ENCODE results near the gene LRFN4. TPM values are rescaled to one million over a fixed set of nuclear protein-coding genes. Genes with fewer than 3 reads are reported as not detected.
"Not testable (repeated sequence)": the region's sequence is repeated elsewhere in the genome, so short reads cannot be mapped to it uniquely, and the experiment has no call there.

Gene LRFN4
- polyA plus RNA-seq (2012; ENCODE audit: low read depth, missing spikeins) = 4.7 TPM

DNA sequence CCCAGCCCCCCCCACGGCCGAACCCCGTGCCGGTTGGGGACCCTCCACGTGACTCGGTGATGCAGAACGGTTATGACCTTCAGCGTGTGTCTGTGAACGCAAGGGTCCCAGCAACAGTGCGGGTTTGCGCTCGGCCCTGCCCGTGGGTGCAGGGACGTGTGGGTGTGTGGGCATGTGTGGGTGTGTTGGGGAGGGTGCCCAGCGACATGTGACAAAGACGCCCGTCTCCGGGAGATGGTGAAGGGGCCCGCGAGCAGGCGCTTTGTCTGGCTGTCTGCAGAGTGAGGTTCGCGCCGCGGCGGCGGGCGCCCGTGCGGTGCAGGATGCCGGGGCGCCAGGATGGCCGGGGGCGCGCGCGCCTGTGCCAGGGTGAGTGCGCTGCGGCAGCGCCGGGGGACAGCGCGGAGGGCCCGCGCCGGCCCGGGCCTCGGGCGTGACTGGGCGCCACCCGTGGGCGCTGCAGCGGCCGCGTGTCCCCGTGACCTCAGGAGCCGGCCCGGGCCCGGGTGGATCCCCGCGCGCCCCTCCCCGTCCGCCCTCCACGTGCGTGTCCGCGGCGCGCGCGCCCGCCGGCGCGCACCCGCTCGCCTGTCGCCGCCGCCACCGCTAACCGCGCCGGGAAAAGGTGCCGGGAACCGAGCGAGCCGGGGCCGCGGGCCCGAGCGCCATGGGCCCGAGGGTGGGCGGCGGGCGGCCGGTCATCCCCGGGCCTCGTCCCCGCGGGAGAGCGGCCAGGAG lies at the start of gene LRFN4:
LRFN4 (plus strand) TSS at position 569 of the 738 bp plus-strand sequence. CDS start 681 bp downstream, outside the sequence.
- TF ChIP-seq POLR2AphosphoS5 (IDR thresholded peaks at IDR 0.05; ENCODE audit: low read depth, low read length) (no peak), POLR2A (IDR thresholded peaks at IDR 0.05; ENCODE audit: low read depth, low read length) (no peak), SPI1 (IDR thresholded peaks at IDR 0.05; ENCODE audit: low read depth, low read length) (no peak), TAF1 (IDR thresholded peaks at IDR 0.05; ENCODE audit: low read depth, low read length) (no peak), POU2F2 (IDR thresholded peaks at IDR 0.05; ENCODE audit: low read depth, low read length) (no peak), PAX5 (IDR thresholded peaks at IDR 0.05; ENCODE audit: insufficient read depth, low read length, severe bottlenecking) (no peak)
- DNase-seq (ENCODE audit: insufficient read length, low spot score) (peak; percentile 80), FAIRE-seq (no peak)

GRCh38 chr11:66809592-66809991 lies 47.3 kb upstream of the LRFN4 start:
- FAIRE-seq (no peak), DNase-seq (ENCODE audit: insufficient read length, low spot score) (no peak)
- TF ChIP-seq POU2F2 (IDR thresholded peaks at IDR 0.05; ENCODE audit: low read depth, low read length) (no peak), SPI1 (IDR thresholded peaks at IDR 0.05; ENCODE audit: low read depth, low read length) (no peak), PAX5 (IDR thresholded peaks at IDR 0.05; ENCODE audit: insufficient read depth, low read length, severe bottlenecking) (no peak), TAF1 (IDR thresholded peaks at IDR 0.05; ENCODE audit: low read depth, low read length) (no peak), POLR2AphosphoS5 (IDR thresholded peaks at IDR 0.05; ENCODE audit: low read depth, low read length) (no peak)

- no peak for TF ChIP-seq PAX5 (IDR thresholded peaks at IDR 0.05; ENCODE audit: insufficient read depth, low read length, severe bottlenecking)
- TF ChIP-seq SPI1 (IDR thresholded peaks at IDR 0.05; ENCODE audit: low read depth, low read length) = no peak
- TF ChIP-seq POLR2AphosphoS5 (IDR thresholded peaks at IDR 0.05; ENCODE audit: low read depth, low read length) = no peak
- TF ChIP-seq POU2F2 (IDR thresholded peaks at IDR 0.05; ENCODE audit: low read depth, low read length) = no peak
- TF ChIP-seq TAF1 (IDR thresholded peaks at IDR 0.05; ENCODE audit: low read depth, low read length) = no peak
- TF ChIP-seq POLR2A (IDR thresholded peaks at IDR 0.05; ENCODE audit: low read depth, low read length) = no peak
- FAIRE-seq (no peak), DNase-seq (ENCODE audit: insufficient read length, low spot score) (no peak)
Measured at GRCh38 chr11:66810576-66811185, 46.2 kb upstream of the LRFN4 start.

- no peak for DNase-seq (ENCODE audit: insufficient read length, low spot score)
- no peak for TF ChIP-seq SPI1 (IDR thresholded peaks at IDR 0.05; ENCODE audit: low read depth, low read length)
- no peak for TF ChIP-seq POLR2AphosphoS5 (IDR thresholded peaks at IDR 0.05; ENCODE audit: low read depth, low read length)
- no peak for TF ChIP-seq POLR2A (IDR thresholded peaks at IDR 0.05; ENCODE audit: low read depth, low read length)
- no peak for TF ChIP-seq PAX5 (IDR thresholded peaks at IDR 0.05; ENCODE audit: insufficient read depth, low read length, severe bottlenecking)
- TF ChIP-seq POU2F2 (IDR thresholded peaks at IDR 0.05; ENCODE audit: low read depth, low read length) = no peak
- TF ChIP-seq TAF1 (IDR thresholded peaks at IDR 0.05; ENCODE audit: low read depth, low read length) = no peak
- FAIRE-seq = no peak
Measured at GRCh38 chr11:66814678-66815077, 42.2 kb upstream of the LRFN4 start.

DNA sequence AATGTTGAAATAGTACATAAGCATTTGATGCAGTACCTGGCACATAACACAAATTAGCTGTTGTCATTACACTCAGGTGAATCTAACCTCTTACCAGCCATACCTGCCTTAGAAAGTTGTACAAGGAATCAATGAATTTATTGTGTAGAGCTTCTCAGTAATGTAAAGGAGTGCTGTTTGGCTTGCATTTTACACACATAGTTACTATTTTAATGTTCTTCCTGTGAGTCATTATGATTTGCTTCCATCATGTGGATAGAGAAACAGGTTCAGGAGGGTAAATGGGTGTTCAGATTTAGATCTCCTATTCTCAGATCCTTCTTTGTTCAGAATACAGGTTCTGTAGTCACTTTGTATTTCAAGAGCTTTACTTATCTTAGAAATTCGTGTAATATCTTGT lies 41.2 kb upstream of the LRFN4 start:
- FAIRE-seq (no peak), DNase-seq (ENCODE audit: insufficient read length, low spot score) (no peak)
- TF ChIP-seq POLR2AphosphoS5 (IDR thresholded peaks at IDR 0.05; ENCODE audit: low read depth, low read length) = no peak
- no peak for TF ChIP-seq PAX5 (IDR thresholded peaks at IDR 0.05; ENCODE audit: insufficient read depth, low read length, severe bottlenecking)
- no peak for TF ChIP-seq POLR2A (IDR thresholded peaks at IDR 0.05; ENCODE audit: low read depth, low read length)
- TF ChIP-seq SPI1 (IDR thresholded peaks at IDR 0.05; ENCODE audit: low read depth, low read length) = no peak
- TF ChIP-seq TAF1 (IDR thresholded peaks at IDR 0.05; ENCODE audit: low read depth, low read length) = no peak
- no peak for TF ChIP-seq POU2F2 (IDR thresholded peaks at IDR 0.05; ENCODE audit: low read depth, low read length)

GRCh38 chr11:66818231-66818955 lies 38.5 kb upstream of the LRFN4 start:
- no peak for FAIRE-seq

DNA sequence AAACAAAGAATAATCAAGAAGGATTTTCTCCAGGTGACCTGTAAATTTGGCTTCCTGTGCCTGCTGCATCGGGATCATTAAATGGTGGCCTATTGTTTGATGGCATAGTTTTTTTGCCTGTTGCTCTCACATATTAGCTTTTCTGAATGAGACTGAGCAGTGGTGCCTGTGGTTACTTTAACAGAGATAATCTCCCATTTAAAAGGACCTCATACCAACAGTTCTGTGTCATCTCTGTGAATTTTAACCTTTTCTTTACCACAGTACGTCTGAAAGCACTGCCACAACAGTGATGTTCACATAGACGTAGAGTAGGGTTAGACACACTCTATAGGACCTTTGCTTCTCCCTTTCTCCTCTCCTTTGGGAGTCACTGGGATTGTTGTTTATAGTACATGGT lies 36.5 kb upstream of the LRFN4 start:
- no peak for FAIRE-seq
- TF ChIP-seq POLR2AphosphoS5 (IDR thresholded peaks at IDR 0.05; ENCODE audit: low read depth, low read length) (no peak), POU2F2 (IDR thresholded peaks at IDR 0.05; ENCODE audit: low read depth, low read length) (no peak), SPI1 (IDR thresholded peaks at IDR 0.05; ENCODE audit: low read depth, low read length) (no peak), PAX5 (IDR thresholded peaks at IDR 0.05; ENCODE audit: insufficient read depth, low read length, severe bottlenecking) (no peak), TAF1 (IDR thresholded peaks at IDR 0.05; ENCODE audit: low read depth, low read length) (no peak), POLR2A (IDR thresholded peaks at IDR 0.05; ENCODE audit: low read depth, low read length) (no peak)

More at GRCh38 chr11:66818231-66818955, 38.5 kb upstream of the LRFN4 start:
- no peak for DNase-seq (ENCODE audit: insufficient read length, low spot score)
- TF ChIP-seq POLR2AphosphoS5 (IDR thresholded peaks at IDR 0.05; ENCODE audit: low read depth, low read length) = no peak
- no peak for TF ChIP-seq POLR2A (IDR thresholded peaks at IDR 0.05; ENCODE audit: low read depth, low read length)
- TF ChIP-seq PAX5 (IDR thresholded peaks at IDR 0.05; ENCODE audit: insufficient read depth, low read length, severe bottlenecking) = no peak
- TF ChIP-seq POU2F2 (IDR thresholded peaks at IDR 0.05; ENCODE audit: low read depth, low read length) = no peak
- no peak for TF ChIP-seq TAF1 (IDR thresholded peaks at IDR 0.05; ENCODE audit: low read depth, low read length)
- no peak for TF ChIP-seq SPI1 (IDR thresholded peaks at IDR 0.05; ENCODE audit: low read depth, low read length)

GRCh38 chr11:66820901-66821300 lies 36.0 kb upstream of the LRFN4 start:
- FAIRE-seq (no peak), DNase-seq (ENCODE audit: insufficient read length, low spot score) (no peak)
- TF ChIP-seq SPI1 (IDR thresholded peaks at IDR 0.05; ENCODE audit: low read depth, low read length) = no peak
- TF ChIP-seq POLR2AphosphoS5 (IDR thresholded peaks at IDR 0.05; ENCODE audit: low read depth, low read length) = no peak

More for the DNA sequence above, 36.5 kb upstream of the LRFN4 start:
- no peak for DNase-seq (ENCODE audit: insufficient read length, low spot score)

DNA sequence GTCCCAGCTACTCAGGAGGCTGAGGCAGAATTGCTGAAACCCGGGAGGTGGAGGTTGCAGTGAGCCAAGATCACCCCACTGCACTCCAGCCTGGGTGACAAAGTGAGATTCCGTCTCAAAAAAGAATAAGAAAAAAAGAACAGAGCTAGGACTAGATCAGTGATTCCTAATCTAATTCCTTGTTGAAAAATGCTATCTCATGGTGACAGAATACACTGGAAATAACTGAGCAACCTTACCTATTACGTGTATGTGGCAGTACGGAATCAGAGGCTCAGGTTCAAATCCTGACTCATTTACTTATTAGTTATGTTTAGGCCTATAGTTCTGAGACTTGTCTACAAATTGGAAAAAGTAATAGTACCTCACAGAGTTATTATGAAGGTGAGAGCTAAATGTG lies 33.2 kb upstream of the LRFN4 start:
- no peak for DNase-seq (ENCODE audit: insufficient read length, low spot score)
- no peak for TF ChIP-seq TAF1 (IDR thresholded peaks at IDR 0.05; ENCODE audit: low read depth, low read length)
- TF ChIP-seq POLR2A (IDR thresholded peaks at IDR 0.05; ENCODE audit: low read depth, low read length) = no peak
- no peak for TF ChIP-seq POU2F2 (IDR thresholded peaks at IDR 0.05; ENCODE audit: low read depth, low read length)
- no peak for FAIRE-seq

- FAIRE-seq; DNase-seq (ENCODE audit: insufficient read length, low spot score): not testable (repeated sequence)
Measured at GRCh38 chr11:66824573-66824972, 32.3 kb upstream of the LRFN4 start.
